GM04503 (cell line): Measurements from ENCODE around the gene SRRM3.
"Not testable (repeated sequence)": the region's sequence is repeated elsewhere in the genome, so short reads cannot be mapped to it uniquely, and the experiment has no call there.

ENCODE experiments used
- DNase-seq: peaks from one replicate; pipeline ENCODE4 v3.0.0-alpha.2; 2012; ENCODE audit warnings: low read depth

SRRM3 gene

DNA sequence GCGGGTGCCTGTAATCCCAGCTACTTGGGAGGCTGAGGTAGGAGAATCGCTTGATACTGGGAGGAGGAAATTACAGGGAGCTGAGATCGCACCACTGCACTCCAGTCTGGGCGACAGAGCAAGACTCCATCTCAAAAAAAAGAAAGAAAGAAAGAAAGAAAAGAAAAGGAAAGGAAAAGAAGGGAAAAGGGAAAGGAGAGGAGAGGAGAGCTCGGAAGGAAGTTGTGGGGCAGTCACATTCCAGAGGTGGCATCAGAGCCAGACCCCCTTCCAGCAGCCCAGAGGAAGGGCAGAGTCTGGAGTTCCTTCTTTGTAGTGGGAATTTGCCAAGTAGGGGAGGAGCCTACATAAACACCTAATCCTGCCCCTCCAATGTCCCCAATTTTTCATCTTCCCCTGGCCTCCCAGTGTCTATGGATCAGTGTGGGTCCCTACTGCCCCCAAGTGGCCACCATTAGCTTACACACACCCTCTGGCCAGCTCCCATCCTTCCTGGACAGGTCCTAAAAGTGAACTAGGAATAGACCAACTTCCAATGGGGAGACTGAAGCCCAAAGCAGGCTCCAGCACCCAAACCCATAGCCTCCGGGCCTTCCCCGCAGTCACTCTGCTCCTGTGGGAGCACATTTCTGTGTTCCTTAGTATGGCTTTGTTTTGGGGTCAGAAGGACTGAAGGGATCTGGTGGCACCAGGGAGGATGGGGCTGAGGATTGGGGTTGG is 61.1 kb downstream of the SRRM3 start:
- no peak for DNase-seq

DNA sequence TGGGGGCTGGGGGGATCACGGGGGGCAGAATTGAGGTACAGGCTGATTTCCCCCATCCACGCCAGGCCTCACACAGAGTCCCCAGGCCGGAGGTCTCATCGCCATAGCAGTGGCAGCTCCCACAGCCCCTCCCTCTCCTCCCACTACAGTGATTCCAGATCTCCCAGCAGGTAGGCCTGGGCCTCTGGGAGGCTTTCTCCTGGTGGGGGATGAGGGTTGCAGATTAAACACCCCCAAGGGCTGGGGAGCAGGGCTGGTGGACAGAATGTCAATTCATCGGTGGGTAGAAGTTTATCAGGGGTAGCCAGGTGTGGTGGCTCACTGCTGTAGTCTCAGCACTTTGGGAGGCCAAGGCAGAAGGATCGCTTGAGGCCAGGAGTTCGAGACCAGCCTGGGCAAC is 63.6 kb downstream of the SRRM3 start:
- DNase-seq = no peak

DNA sequence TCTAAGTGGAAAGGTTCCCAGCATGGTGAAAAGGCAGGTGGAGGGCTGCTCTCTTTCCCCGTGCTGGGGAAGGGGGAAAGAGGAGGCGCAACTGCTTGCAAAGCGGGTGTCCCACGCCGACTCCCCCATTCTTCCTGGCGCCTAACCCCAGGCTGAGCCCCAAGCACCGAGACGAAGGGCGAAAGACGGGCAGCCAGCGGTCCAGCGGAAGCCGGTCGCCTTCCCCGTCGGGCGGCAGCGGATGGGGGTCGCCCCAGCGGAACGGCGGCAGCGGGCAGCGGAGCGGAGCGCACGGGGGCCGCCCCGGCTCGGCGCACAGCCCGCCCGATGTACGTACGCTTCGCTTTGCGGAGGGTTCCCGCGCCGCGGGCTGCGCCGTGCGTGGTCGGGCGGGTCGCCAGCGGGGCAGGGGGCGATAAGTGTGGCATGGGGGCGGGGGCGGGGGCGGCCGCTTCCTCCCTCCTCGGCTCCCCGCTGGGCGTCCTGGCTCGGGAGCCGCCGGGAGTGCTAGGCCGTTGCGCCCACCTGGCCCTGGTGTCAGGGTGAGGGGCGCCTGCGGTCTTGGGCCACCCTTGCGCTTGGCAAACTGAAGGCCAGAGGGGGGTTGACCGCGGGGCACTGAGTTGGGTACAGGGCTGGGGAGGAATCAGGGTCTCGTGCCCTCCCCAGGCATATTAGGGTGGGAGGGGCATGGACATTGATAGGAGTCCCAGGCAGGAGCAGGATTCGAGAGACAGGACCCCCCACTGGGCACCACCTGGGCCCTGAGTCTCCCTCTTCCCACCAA is 65.6 kb downstream of the SRRM3 start:
- DNase-seq = no peak

DNA sequence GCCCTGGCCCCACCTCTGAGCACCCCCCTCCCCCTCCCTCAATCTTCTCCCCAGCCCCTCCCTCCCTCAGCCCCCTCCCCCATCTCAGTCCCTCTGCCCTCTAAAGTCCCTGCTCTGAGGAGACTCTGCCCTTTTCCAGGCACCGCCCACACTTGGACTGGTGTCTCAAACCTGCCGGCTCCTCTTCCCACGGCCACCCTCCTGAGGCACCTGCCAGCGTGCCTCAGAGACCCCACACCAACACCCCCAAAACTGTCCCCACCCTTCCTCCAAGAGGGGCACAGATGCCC is 66.1 kb downstream of the SRRM3 start:
- DNase-seq = no peak

DNA sequence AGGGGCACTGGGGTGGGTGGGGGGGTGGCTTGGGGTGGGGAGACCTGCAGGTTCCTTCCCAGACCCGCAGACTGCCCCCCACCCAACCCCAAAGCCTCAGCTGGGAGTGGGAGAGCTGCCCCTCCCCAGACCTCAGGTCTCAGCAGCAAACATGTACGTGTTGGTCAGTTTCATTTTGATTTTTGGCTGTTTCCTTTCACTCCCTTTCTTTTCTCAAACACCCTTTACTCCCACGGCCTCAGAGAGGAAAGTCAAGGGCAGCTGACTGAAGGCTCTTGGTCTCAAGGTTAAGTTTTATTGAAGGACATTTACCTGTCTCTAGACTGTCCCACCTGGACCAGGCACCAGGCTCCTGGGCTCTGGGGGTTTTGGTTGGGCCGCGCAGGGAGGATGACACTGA is 66.7 kb downstream of the SRRM3 start:
- no peak for DNase-seq

DNA sequence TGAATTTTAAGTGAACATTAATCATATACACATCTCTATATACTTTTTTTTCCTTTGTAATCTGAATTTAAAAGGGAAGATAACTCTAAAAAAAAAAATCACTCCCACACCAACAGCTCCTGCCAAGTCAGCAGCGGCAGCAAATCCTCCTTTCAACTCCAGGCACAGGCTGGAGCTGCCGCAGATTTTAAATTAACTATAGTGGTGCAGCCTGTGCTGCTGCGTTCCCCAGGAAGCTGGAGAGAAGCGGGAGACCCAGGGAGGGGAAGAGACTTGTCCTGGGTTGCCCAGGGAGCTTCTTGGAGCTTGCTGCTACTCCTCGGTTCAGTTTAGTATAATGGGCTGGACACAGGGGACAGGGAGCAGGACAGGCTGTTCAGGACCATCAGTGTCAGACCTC is 68.2 kb downstream of the SRRM3 start:
- no peak for DNase-seq

DNA sequence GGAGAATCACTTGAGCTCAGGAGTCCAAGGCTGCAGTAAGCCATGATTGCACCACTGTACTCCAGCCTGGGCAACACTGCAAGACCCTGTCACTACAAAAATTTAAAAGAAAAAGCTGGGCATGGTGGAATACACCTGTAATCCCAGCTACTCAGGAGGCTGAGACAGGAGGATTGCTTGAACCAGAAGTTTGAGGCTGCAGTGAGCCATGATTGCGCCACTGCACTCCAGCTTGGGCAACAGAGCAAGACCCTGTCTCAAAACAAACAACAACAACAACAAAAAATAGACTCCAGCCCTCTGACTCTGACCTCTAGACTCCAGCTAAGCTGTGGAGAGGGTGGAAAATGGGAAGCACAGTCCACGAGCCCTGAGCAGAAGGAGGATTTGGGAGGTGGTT is 69.7 kb downstream of the SRRM3 start:
- DNase-seq = not testable (repeated sequence)

DNA sequence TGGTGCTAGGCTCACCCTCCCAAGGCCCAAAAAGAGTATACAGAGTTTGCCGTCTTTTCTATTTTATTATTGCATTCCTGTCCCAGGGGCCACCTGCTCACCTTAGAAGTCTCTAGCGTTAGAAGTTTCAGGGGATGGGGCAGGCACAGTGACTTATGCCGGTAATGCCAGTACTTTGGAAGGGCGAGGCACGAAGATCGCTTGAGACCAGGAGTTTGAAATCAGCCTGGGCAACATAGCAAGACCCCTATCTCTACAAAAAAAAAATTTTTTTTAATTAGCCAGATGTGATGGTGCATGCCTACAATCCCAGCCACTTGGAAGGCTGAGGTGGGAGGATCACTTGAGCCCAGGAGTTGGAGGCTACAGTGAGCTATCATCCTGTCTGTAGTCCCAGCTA is 70.4 kb downstream of the SRRM3 start:
- DNase-seq = no peak

DNA sequence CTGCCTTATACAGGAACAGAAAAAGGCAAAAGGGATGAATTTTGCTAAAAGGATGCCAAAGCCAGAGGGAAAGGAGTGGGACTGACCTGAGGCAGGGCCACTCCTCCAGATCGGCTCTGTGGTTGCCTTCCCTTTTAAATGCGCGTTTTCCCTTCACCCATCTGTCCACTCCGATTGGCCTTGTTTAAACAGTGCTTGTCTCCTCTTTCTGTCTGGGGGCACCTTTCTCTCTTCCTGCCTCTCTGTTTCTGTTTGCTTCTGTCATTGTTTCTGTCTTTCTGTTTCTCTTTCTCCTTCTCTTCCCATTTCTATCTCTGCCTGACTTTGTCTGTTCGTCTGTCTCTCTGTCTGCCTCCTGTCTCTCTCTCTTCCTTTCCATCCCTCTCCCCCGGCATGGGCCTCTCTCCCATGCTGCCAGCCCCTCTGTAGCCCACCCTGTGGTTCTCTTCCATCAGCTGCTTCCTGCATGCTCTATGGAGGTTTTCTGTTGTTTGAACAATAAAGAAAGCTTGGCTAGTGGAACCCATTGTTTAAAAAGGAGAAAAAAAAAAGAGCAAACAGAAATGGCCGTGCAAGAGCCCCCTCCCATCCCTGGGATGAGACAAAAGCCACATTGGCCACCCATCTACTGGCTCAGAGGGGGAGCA is 71.3 kb downstream of the SRRM3 start:
- DNase-seq = no peak

DNA sequence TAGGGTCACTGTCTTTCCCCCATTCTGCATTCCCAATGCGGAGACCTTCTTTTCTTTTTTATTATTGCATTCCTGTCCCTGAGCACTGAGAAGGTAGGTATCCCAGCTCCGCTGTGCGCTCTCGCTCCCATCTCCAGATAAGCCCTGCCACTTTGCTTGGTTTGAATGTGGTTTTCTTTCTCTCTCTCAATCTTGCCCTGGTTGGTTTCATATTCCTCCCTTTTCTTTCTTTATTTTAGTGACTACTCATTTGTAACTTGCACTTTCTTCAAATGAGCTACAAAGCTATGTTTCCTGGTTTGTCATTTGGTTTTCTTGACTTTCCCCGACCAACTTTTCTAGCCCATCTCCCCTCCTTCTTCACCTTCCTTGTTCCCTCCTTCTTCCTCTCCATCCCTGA is 71.8 kb downstream of the SRRM3 start:
- no peak for DNase-seq

DNA sequence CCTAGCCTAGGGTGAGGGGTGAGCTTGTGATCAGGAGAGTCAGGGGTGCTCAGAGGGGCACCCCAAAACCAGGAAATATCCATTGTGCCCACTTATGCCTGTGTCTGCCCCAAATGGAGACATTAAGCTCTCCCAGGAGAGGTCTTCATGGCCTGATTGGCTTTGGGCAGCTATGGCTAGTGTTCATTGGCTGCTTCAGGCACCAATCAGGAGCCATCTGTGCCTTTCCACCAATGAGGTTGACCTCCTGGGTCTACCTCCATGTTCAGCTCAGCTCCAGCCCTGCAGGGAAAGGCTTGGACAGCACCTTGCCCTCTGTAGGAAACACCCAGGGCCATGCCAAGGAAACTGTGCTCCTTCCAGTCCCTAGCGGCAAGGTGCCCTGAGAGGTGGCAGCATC is 76.8 kb downstream of the SRRM3 start:
- DNase-seq = no peak

DNA sequence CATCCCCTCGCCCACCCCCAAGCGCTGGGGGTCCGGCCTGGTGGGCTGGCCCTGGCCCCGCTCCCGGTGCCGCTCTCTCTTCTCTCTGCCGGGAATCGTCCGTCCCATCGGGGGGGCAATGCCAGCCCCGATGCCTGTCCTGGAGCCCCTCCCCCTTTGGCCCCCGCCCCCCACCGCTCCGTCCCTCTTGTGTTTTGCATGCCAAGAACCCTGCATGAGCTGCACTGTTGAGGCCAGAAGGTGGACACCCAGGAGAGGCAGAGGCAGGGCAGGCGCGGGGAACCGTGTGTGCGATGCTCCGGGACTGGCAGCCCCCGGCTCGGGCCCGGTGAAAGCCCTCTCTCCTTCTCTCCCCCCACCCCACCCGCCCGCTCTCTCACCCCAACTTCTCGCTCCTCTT is 78.7 kb downstream of the SRRM3 start:
- no peak for DNase-seq

DNA sequence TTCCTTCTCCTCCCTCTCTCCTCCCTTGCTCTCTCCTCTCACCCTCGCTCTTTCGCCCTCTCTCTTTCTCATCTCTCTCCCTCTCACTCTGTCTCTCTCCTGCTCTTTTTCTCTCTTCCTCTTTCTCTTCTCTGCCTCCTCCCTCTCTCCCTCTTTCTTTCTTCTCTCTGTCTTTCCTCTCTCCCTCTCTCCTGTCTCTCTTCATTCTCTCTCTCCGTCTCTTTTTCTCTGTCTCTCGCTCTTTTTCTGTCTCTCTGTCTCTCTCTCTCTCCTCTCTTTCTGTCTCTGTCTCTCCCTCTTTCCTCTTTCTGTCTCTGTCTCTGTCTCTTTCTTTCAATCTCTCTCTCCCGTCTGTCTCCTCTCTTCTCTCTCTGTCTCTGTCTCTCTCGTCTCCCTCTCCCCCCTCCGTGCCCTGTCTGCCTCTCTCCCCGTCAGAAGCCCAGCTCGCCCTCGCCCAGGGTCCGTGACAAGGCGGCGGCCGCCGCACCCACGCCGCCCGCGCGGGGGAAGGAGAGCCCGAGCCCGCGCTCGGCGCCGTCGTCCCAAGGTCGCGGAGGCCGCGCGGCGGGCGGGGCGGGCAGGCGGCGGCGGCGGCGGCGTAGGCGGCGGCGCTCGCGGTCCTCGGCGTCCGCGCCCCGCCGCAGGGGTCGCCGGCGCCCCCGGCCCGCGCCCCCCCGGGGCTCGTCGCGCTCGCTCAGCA is 79.5 kb downstream of the SRRM3 start:
- no peak for DNase-seq

DNA sequence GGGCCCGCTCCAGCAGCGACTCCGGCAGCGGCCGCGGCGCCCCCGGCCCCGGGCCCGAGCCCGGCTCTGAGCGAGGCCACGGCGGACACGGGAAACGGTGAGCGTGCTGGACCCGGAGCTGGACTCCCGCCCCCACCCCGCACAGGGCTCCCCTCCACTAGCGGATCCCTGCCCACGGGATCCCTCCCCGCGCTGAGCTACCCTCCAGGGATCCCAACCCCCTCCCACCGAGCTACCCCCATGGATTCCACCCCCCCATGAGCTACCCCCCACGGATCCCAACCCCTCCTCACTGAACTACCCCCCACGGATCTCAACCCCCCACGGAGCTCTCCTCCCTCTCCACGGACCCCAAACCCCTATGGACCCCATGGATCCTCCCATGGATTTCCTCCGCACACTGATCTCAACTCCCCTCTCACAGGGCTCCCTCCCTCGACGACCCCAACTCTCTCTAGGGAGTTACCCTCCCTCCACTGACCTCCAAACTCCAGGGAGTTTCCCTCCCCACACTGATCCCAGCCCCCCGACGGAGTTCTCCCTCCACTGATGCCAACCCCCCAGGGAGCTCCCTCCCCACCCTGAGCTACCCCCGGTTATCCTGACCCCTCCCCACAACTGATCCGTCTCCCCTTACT is 80.1 kb downstream of the SRRM3 start:
- no peak for DNase-seq

DNA sequence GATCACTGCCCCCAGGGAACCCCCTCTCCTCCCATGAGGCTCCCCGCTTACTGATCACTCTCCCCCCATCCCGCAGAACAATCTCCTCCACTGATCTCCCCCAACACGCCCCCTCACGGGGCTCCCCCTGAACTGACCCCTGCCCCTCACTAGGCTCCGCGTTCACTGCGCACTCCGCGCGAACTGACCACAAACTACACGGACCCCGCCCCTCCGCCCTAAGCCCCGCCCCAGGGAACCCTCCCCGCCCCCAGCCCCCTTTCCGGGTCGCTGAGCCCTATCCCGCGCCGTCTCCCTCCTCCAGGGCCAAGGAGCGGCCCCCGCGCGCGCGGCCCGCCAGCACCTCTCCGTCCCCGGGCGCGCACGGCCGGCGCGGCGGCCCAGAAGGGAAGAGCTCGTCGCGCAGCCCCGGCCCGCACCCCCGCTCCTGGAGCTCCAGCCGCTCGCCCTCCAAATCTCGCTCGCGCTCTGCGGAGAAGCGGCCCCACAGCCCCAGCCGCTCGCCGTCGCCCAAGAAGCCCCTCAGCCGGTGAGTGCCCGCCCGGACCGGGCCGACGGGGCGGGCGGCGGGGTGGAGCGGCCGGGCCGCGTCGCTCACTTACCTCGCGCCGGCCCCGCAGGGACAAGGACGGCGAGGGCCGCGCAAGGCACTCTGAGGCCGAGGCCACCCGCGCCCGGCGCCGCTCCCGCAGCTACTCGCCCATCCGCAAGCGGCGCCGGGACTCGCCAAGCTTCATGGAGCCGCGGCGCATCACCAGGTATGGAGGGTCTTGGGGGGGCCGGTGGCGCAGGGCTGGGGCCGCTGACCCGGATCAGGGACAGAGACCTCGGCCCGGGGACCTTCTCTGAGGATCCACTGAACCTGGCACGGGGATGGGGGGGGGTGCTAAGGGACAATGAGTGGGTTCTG is 80.9 kb downstream of the SRRM3 start:
- DNase-seq = no peak

DNA sequence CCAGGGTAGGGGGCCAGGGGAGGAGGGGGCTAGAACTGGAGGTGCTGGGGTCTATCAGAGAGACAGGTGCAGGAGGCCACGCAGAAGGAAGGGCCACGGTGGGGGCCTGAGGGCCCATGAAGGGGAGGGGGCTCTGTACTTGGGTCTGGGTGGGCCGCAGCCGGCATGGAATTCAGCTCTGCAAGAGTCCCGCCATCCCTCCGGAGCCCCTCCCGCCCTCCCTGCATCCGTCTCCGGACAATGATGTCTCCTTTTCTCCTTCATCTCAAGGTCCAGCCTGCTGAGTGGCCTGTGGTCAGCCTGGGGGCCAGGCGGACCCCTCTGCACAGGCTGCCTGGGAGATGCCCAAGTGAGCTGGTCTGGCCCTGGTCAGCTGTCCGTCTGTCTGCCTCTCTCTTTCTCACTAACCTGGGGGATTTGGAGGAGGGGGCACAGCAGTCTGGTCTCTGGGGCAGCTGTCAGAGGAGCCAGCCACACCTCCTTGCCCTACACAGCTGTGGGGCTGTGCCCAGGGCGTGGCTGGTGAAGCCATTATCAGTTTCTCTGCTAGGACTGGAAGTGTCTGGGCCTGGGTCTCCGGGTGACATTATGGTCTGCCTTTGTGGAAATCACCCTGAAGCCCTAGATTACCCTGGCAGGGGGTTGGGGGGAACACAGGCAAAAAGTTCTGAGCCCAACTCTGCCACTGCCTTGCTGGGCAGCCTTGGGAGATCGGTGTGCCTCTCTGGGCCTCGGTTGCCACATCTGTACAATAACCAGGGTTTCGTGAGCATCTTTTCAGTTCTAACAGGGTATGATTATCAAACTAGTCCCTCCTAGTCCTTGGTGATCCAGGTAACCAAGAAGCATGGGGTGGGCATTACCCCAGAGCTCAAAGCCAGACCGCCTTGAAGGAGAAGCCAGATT is 81.8 kb downstream of the SRRM3 start:
- no peak for DNase-seq

DNA sequence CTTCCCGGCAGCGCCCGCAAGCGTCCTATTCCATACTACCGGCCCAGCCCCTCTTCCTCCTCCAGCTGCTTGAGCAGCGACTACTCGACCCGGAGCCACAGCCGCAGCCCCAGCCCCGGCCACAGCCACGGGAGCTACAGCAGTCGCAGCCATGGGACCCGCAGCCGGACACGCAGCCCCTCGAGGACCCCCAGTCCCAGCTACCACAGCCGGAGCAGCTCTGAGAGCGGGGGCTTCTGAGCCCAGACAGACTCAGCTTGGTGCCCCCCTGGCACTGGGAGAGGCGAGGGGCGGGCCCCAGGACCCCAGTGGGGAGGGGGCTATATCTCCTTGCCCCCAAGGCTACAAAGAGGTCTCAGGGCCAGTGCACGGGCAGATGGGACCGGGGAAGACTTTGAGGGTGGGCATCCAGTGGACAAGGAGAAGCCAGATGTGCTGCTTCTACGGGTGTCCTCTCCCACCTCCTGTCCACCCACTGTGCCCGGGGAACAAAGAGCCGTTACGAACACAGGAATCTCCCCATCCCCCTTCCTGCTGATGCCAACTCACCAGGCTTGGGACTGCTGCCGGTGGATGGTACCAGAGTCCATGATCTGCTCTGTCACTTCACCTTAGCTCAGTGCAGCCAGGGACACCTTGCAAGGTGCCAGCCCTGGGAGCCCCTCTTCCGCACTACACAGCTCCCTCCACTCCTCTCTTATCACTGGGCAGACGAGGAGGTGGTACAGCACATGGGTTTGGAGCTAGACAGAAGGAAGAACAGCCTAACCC is 84.1 kb downstream of the SRRM3 start:
- no peak for DNase-seq

DNA sequence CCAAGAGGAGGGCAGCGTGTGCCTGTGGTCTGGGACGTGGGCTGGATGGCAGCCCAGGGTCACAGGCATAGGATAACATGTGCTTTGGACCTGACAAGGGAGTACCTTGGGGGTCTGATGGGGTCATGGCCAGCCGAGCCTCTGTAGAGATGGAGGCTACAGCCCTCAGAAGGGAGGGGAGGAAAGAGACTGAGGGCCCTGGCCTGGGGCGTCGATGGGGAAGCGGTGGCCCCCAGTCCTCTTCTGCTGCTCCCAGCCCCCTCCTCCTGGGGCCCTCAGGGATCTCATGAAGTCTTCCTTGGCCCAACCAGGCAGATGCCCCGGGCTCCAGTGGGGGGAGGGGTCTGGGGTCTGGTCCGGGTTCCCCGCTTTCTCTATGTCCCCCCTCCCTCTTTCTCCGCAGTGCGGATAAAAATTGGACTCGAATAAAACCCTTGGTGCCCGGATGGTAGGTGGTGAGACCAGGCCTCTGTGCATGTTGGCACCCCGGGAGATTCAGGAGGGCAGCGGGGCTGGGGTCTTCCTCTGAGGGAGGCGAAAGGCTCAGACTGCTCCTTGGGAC is 85.2 kb downstream of the SRRM3 start:
- DNase-seq = no peak

DNA sequence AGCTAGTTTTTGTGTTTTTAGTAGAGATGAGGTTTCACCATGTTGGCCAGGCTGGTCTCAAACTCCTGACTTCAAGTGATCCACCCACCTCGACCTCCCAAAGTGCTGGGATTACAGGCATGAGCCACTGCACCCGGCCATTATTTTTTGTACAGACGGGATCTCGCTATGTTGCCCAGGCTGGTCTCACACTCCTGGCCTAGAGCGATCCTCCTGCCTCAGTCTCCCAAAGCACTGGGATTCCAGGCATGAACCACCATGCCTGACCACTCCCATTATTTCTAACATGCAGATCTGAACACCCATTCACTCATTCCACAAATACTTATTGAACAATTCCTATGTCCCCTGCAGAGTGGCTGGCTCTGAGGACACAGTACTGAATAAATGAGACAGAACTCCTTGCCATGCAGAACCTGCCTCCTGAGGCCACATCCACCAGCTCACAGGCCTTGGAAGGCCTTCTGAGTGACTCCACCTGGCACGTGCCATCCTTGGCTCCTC is 89.2 kb downstream of the SRRM3 start:
- DNase-seq = not testable (repeated sequence)
